ENCODE measurements around the gene SIM2. TPM values are rescaled to one million over a fixed set of nuclear protein-coding genes. Genes with fewer than 3 reads are reported as not detected.

The SIM2 gene
- total and polyA plus RNA-seq, 4 donors, result not detected

DNA sequence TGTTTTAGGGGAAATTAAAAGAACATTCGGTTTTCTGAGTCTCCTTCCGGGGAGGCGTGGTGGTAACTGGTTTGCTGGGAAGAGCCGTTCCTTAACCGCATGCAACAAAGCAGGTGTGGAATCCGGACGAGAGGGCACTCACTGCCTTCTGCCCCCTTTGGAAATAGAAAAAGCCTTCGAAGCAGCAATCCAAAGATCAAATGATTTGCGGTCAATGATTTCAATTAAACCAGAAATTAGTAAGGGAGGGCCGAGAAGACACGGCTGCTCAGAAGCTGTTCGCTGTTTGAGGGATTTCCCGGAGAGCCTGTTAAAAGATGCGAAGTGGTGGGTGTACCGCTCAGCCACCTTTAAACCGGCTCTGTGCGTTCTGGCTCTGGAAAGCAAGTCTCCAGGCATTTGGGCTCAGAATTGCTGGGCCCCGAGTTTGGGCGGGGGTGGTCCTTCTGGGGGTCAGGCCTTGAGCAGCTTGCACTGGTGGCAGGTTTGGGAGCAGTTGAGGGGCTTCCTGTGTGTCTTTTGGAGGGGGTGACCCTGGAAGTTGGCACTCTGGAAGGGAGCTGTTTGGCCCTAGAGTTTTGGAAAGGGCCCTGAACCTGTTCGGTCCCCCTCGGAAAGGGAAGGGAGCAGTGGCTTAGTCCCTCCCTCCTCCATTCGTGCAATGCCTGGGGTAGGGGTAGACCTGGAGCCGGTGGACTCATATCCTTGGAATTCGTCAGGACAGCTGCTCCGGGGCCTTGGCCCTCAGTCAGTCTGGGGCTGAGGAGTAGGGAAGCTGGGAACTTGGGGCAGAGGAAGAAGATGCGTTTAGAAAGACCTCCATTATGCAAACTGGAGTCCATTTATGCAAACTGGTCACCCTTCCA is 3.1 kb downstream of the SIM2 start:
- no peaks in the 10 kb centered on the region for H3K36me3 ChIP-seq (ENCODE audit: control insufficient read depth in 1 of 2, insufficient read depth in 2 of 2, low read length in 1 of 2)
- WGBS, 2 donors, result 36 to 46% methylated on average over 26 of the region's 26 CpGs

GRCh38 chr21:36702622-36702968 is 3.7 kb downstream of the SIM2 start:
- no peak overlapping the region for H3K4me3 ChIP-seq (ENCODE audit: low read length in 2 of 2)
- DNase-seq (no peak), ATAC-seq (ENCODE audit: low FRiP score) (no peak)
- H3K36me3 ChIP-seq (ENCODE audit: control insufficient read depth in 1 of 2, insufficient read depth in 2 of 2, low read length in 1 of 2), result no peaks in the 10 kb centered on the region
- H3K9me3 ChIP-seq (ENCODE audit: control insufficient read depth, low read length), result no peaks in the 10 kb centered on the region
- H3K4me1 ChIP-seq (ENCODE audit: control insufficient read depth in 1 of 2, insufficient read depth in 2 of 2, low read length in 2 of 2), result no peaks in the 10 kb centered on the region
- intact Hi-C loops (cut with DNase I), result no loop called here
- 69 to 70% methylated on average over 6 of the region's 6 CpGs for WGBS, 2 donors
- no peak overlapping the region for H3K27ac ChIP-seq (ENCODE audit: low read depth in 1 of 2, low read length in 2 of 2)
- peaks cover 0 to 1% of the 10 kb centered on the region in 2 donors for H3K27me3 ChIP-seq (ENCODE audit: control insufficient read depth in 1 of 2, insufficient read depth in 2 of 2, low read length in 1 of 2)

More for the DNA sequence above, 3.1 kb downstream of the SIM2 start:
- H3K27ac ChIP-seq (ENCODE audit: low read depth in 1 of 2, low read length in 2 of 2), result no peak overlapping the region
- DNase-seq (peak in 1 of 2 donors; percentile 22), ATAC-seq (ENCODE audit: low FRiP score) (no peak)
- intact Hi-C loops (cut with DNase I), result no loop called here
- no peaks in the 10 kb centered on the region for H3K9me3 ChIP-seq (ENCODE audit: control insufficient read depth, low read length)
- no peak overlapping the region for H3K4me3 ChIP-seq (ENCODE audit: low read length in 2 of 2)
- peaks cover 0 to 1% of the 10 kb centered on the region in 2 donors for H3K27me3 ChIP-seq (ENCODE audit: control insufficient read depth in 1 of 2, insufficient read depth in 2 of 2, low read length in 1 of 2)
- H3K4me1 ChIP-seq (ENCODE audit: control insufficient read depth in 1 of 2, insufficient read depth in 2 of 2, low read length in 2 of 2), result no peaks in the 10 kb centered on the region

GRCh38 chr21:36703123-36703522 is 4.2 kb downstream of the SIM2 start:
- H3K36me3 ChIP-seq (ENCODE audit: control insufficient read depth in 1 of 2, insufficient read depth in 2 of 2, low read length in 1 of 2), result no peaks in the 10 kb centered on the region
- WGBS, 2 donors, result 66 to 71% methylated on average over 3 of the region's 3 CpGs

DNA sequence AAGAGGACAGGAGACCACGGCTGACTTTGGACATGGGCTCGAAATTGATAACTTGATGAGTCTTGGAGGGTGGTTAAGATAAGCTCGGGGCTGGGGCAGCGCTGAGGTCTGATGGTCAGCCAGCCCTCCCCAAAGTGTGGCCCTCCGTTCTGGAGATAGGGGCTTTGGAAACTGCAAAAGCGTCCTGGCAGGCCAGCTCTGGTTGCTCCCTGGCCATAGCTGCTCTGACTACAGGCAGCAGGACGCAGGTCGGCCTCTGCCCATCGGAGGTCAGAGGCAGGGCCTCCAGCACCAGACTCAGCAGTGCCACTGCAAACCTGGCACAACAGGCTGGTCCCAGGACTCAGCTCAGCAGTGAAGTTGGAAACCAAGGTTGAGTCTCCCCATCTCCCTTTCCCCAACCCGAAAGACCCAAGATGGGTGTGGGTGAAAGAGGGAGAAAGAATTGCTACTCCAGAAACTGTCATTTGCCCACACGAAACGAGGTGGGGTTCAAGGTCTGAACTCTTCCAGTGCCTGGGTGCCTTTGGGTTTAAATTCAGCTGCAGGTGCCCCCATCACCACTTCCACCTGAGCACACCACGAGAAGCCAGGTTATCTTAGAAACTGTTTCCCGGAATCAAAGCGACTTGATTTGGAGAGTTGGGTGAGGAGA is 4.8 kb downstream of the SIM2 start:
- Histone ChIP-seq H3K9me3 (ENCODE audit: control insufficient read depth, low read length) (no peaks in the 10 kb centered on the region), H3K27me3 (ENCODE audit: control insufficient read depth in 1 of 2, insufficient read depth in 2 of 2, low read length in 1 of 2) (peaks cover 0 to 1% of the 10 kb centered on the region in 2 donors), H3K4me1 (ENCODE audit: control insufficient read depth in 1 of 2, insufficient read depth in 2 of 2, low read length in 2 of 2) (no peaks in the 10 kb centered on the region), H3K4me3 (ENCODE audit: low read length in 2 of 2) (no peak overlapping the region), H3K27ac (ENCODE audit: low read depth in 1 of 2, low read length in 2 of 2) (no peak overlapping the region), H3K36me3 (ENCODE audit: control insufficient read depth in 1 of 2, insufficient read depth in 2 of 2, low read length in 1 of 2) (no peaks in the 10 kb centered on the region)
- WGBS, 2 donors, result 27 to 48% methylated on average over 12 to 15 of the region's 15 CpGs
- intact Hi-C loops (cut with DNase I), result no loop called here
- DNase-seq (no peak), ATAC-seq (ENCODE audit: low FRiP score) (no peak)

More at GRCh38 chr21:36703123-36703522, 4.2 kb downstream of the SIM2 start:
- Histone ChIP-seq H3K4me3 (ENCODE audit: low read length in 2 of 2) (no peak overlapping the region), H3K27me3 (ENCODE audit: control insufficient read depth in 1 of 2, insufficient read depth in 2 of 2, low read length in 1 of 2) (peaks cover 0 to 1% of the 10 kb centered on the region in 2 donors), H3K9me3 (ENCODE audit: control insufficient read depth, low read length) (no peaks in the 10 kb centered on the region), H3K4me1 (ENCODE audit: control insufficient read depth in 1 of 2, insufficient read depth in 2 of 2, low read length in 2 of 2) (no peaks in the 10 kb centered on the region), H3K27ac (ENCODE audit: low read depth in 1 of 2, low read length in 2 of 2) (no peak overlapping the region)
- DNase-seq (no peak), ATAC-seq (ENCODE audit: low FRiP score) (no peak)
- intact Hi-C loops (cut with DNase I), result no loop called here

DNA sequence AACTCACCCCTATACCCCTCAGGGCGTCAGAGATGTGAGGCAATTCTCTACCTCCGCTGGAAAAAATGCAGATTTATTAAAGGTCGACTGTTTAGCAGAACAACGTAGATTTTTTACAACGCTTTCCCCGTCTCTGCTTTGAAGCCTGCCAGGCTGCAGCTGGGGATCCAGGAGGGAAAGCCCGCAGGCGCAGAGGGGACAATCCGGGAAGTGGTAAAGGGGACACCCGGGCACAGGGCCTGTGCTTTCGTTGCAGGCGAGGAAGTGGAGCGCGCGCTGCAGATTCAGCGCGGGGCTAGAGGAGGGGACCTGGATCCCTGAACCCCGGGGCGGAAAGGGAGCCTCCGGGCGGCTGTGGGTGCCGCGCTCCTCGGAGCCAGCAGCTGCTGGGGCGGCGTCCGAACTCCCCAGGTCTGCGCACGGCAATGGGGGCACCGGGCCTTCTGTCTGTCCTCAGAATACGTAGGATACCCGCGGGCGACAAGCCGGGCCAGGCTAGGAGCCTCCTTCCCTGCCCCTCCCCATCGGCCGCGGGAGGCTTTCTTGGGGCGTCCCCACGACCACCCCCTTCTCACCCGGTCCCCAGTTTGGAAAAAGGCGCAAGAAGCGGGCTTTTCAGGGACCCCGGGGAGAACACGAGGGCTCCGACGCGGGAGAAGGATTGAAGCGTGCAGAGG is 5.5 kb downstream of the SIM2 start:
- no peak for ATAC-seq (ENCODE audit: low FRiP score)
- intact Hi-C loops (cut with DNase I), result no loop called here
- H3K4me3 ChIP-seq (ENCODE audit: low read length in 2 of 2), result no peak overlapping the region
- WGBS, 2 donors, result 3 to 8% methylated on average over 49 of the region's 49 CpGs
- H3K27me3 ChIP-seq (ENCODE audit: control insufficient read depth in 1 of 2, insufficient read depth in 2 of 2, low read length in 1 of 2), result peaks cover 0 to 1% of the 10 kb centered on the region in 2 donors
- no peak overlapping the region for H3K27ac ChIP-seq (ENCODE audit: low read depth in 1 of 2, low read length in 2 of 2)
- no peaks in the 10 kb centered on the region for H3K4me1 ChIP-seq (ENCODE audit: control insufficient read depth in 1 of 2, insufficient read depth in 2 of 2, low read length in 2 of 2)
- peak; percentile 26 to 68 for DNase-seq
- H3K9me3 ChIP-seq (ENCODE audit: control insufficient read depth, low read length), result no peaks in the 10 kb centered on the region
- H3K36me3 ChIP-seq (ENCODE audit: control insufficient read depth in 1 of 2, insufficient read depth in 2 of 2, low read length in 1 of 2), result no peaks in the 10 kb centered on the region

DNA sequence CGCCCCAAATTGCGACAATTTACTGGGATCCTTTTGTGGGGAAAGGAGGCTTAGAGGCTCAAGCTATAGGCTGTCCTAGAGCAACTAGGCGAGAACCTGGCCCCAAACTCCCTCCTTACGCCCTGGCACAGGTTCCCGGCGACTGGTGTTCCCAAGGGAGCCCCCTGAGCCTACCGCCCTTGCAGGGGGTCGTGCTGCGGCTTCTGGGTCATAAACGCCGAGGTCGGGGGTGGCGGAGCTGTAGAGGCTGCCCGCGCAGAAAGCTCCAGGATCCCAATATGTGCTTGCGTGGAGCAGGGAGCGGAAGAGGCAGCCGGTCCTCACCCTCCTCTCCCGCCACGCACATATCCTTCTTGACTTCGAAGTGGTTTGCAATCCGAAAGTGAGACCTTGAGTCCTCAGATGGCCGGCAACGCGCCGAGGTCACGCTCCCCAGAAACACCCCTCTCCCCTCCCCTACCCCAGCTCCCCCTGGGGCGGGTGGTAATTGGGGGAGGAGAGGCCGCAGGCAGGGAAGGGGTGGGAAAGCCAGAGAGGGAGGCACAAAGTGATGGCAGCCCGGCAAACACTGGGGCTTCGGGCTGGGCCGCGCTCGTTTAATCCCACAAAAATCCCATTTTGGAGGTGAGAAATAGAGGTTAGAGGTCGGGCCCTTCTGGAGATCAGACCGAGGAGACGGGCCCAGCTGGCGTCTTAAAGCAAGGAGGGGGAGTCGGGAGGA is 6.2 kb downstream of the SIM2 start:
- Histone ChIP-seq H3K9me3 (ENCODE audit: control insufficient read depth, low read length) (no peaks in the 10 kb centered on the region), H3K4me1 (ENCODE audit: control insufficient read depth in 1 of 2, insufficient read depth in 2 of 2, low read length in 2 of 2) (no peaks in the 10 kb centered on the region), H3K27ac (ENCODE audit: low read depth in 1 of 2, low read length in 2 of 2) (no peak overlapping the region), H3K36me3 (ENCODE audit: control insufficient read depth in 1 of 2, insufficient read depth in 2 of 2, low read length in 1 of 2) (no peaks in the 10 kb centered on the region), H3K4me3 (ENCODE audit: low read length in 2 of 2) (no peak overlapping the region), H3K27me3 (ENCODE audit: control insufficient read depth in 1 of 2, insufficient read depth in 2 of 2, low read length in 1 of 2) (no peaks in the 10 kb centered on the region)
- WGBS, 2 donors, result 7 to 8% methylated on average over 39 of the region's 39 CpGs
- intact Hi-C loops (cut with DNase I), result no loop called here
- ATAC-seq (ENCODE audit: low FRiP score) (no peak), DNase-seq (peak; percentile 31 to 70)

DNA sequence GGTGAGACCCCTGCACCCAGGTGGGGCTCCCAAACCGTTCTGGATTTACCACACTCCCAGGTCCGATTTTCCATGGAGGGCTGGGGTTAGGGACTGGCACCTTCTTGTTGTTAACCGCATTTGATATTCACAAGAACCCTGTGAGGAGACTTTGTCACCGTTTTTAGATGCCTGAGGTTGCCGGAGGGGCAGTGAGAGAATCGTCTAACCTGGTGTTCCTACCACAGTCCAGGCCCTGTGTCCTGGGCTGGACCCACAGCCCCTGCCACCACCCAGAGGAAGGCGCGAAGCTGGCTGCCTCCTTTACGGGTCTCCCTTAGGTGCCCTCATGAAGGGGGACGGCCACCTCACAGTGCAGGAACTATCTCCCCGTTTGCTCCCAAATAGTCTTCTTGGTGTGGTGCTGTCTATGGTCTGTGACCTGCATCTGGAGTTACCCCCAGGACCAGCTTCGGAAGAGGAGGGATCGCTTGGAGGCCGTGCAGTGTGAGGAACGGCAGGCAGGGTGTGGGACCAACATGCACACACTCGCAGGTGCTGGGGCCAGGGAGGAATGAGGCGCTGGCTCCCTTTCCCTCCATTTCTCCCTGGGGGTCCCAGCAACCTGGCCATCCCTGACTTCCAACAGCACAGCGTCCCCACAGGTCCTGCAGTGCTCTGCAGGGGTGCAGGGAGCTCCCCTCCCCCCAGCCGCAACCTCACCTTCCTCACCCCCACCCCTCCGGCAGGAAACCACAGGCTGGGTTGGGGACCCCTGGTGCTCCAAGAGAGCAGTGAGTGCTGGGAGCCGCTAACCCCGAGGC is 7.0 kb downstream of the SIM2 start:
- Histone ChIP-seq H3K4me3 (ENCODE audit: low read length in 2 of 2) (no peak overlapping the region), H3K27me3 (ENCODE audit: control insufficient read depth in 1 of 2, insufficient read depth in 2 of 2, low read length in 1 of 2) (no peaks in the 10 kb centered on the region), H3K9me3 (ENCODE audit: control insufficient read depth, low read length) (no peaks in the 10 kb centered on the region), H3K27ac (ENCODE audit: low read depth in 1 of 2, low read length in 2 of 2) (no peak overlapping the region), H3K4me1 (ENCODE audit: control insufficient read depth in 1 of 2, insufficient read depth in 2 of 2, low read length in 2 of 2) (no peaks in the 10 kb centered on the region), H3K36me3 (ENCODE audit: control insufficient read depth in 1 of 2, insufficient read depth in 2 of 2, low read length in 1 of 2) (no peaks in the 10 kb centered on the region)
- intact Hi-C loops (cut with DNase I), result no loop called here
- DNase-seq (peak; percentile 26 to 52), ATAC-seq (ENCODE audit: low FRiP score) (no peak)
- 13 to 18% methylated on average over 22 of the region's 22 CpGs for WGBS, 2 donors

- H3K9me3 ChIP-seq (ENCODE audit: control insufficient read depth, low read length), result no peaks in the 10 kb centered on the region
- H3K4me1 ChIP-seq (ENCODE audit: control insufficient read depth in 1 of 2, insufficient read depth in 2 of 2, low read length in 2 of 2), result no peaks in the 10 kb centered on the region
- no peaks in the 10 kb centered on the region for H3K36me3 ChIP-seq (ENCODE audit: control insufficient read depth in 1 of 2, insufficient read depth in 2 of 2, low read length in 1 of 2)
- DNase-seq, result peak; percentile 31 to 34
- 14 to 19% methylated on average over 13 of the region's 13 CpGs for WGBS, 2 donors
- no peak overlapping the region for H3K27ac ChIP-seq (ENCODE audit: low read depth in 1 of 2, low read length in 2 of 2)
- no peaks in the 10 kb centered on the region for H3K27me3 ChIP-seq (ENCODE audit: control insufficient read depth in 1 of 2, insufficient read depth in 2 of 2, low read length in 1 of 2)
- intact Hi-C loops (cut with DNase I), result no loop called here
- H3K4me3 ChIP-seq (ENCODE audit: low read length in 2 of 2), result no peak overlapping the region
- ATAC-seq (ENCODE audit: low FRiP score), result no peak
Measured at GRCh38 chr21:36706482-36706852, 7.6 kb downstream of the SIM2 start.
